ENCODE measurements around the gene PPP1R12C. TPM values are rescaled to one million over a fixed set of nuclear protein-coding genes. Genes with fewer than 3 reads are reported as not detected.

Gene PPP1R12C
- total and polyA plus RNA-seq, 8 donors = 37.1 to 266 (median 53.4) TPM

GRCh38 chr19:55160986-55161365, 43.5 kb upstream of the PPP1R12C start:
- Histone ChIP-seq H3K36me3 (no peaks in the 10 kb centered on the region), H3K27ac (no peak overlapping the region), H3K4me3 (no peak overlapping the region), H3K4me1 (peaks cover 0 to 4% (median 0%) of the 10 kb centered on the region in 3 donors), H3K9me3 (no peaks in the 10 kb centered on the region), H3K27me3 (peaks cover 0 to 15% (median 6%) of the 10 kb centered on the region in 4 donors)
- FAIRE-seq (no peak), ATAC-seq (peak in 1 of 4 donors; percentile 5), DNase-seq (peak in 1 of 6 donors; percentile 77)
- intact Hi-C loops (cut with DNase I) = no loop called here
- 16 to 17% methylated on average over 25 to 32 of the region's 32 CpGs for WGBS, 2 donors
- no peak for TF ChIP-seq CTCF (IDR thresholded peaks at IDR 0.05)

GRCh38 chr19:55160128-55160985, 42.9 kb upstream of the PPP1R12C start:
- WGBS, 2 donors = 4 to 5% methylated on average over 25 to 33 of the region's 33 CpGs
- Histone ChIP-seq H3K27me3 (peaks cover 0 to 15% (median 6%) of the 10 kb centered on the region in 4 donors), H3K27ac (no peak overlapping the region), H3K9me3 (no peaks in the 10 kb centered on the region), H3K4me1 (peaks cover 0 to 4% (median 0%) of the 10 kb centered on the region in 3 donors), H3K4me3 (no peak overlapping the region), H3K36me3 (no peaks in the 10 kb centered on the region)
- no peak for FAIRE-seq
- peak; percentile 79 to 84 (median 82) for TF ChIP-seq CTCF (IDR thresholded peaks at IDR 0.05)
- intact Hi-C loops (cut with DNase I) = no loop called here
- DNase-seq = peak; percentile 78 to 96 (median 90)
- peak; percentile 94 to 95 (median 94) for ATAC-seq

- FAIRE-seq = no peak
- no peak overlapping the region for H3K27ac ChIP-seq
- H3K4me1 ChIP-seq = peaks cover 0 to 4% (median 0%) of the 10 kb centered on the region in 3 donors
- H3K9me3 ChIP-seq = no peaks in the 10 kb centered on the region
- no peaks in the 10 kb centered on the region for H3K36me3 ChIP-seq
- H3K4me3 ChIP-seq = no peak overlapping the region
- intact Hi-C loops (cut with DNase I) = no loop called here
- no peak for TF ChIP-seq CTCF (IDR thresholded peaks at IDR 0.05)
- 54 to 66% methylated on average over 18 of the region's 18 CpGs for WGBS, 2 donors
- peaks cover 0 to 15% (median 6%) of the 10 kb centered on the region in 4 donors for H3K27me3 ChIP-seq
- no peak for ATAC-seq
- no peak for DNase-seq
These were observed 41.7 kb upstream of the PPP1R12C start for GRCh38 chr19:55158848-55159749.

- DNase-seq (no peak), FAIRE-seq (no peak), ATAC-seq (no peak)
- Histone ChIP-seq H3K4me3 (no peak overlapping the region), H3K36me3 (no peaks in the 10 kb centered on the region), H3K27me3 (peaks cover 0 to 15% (median 6%) of the 10 kb centered on the region in 4 donors), H3K9me3 (no peaks in the 10 kb centered on the region), H3K27ac (no peak overlapping the region), H3K4me1 (peaks cover 0 to 4% (median 0%) of the 10 kb centered on the region in 3 donors)
- 47 to 63% methylated on average over 4 of the region's 4 CpGs for WGBS, 2 donors
- TF ChIP-seq CTCF (IDR thresholded peaks at IDR 0.05) = no peak
- intact Hi-C loops (cut with DNase I) = no loop called here
These were observed 41.0 kb upstream of the PPP1R12C start for GRCh38 chr19:55158423-55158822.
